Erythroblast (primary cell): Measurements from ENCODE around the gene MKLN1.
"Not testable (repeated sequence)": the region's sequence is repeated elsewhere in the genome, so short reads cannot be mapped to it uniquely, and the experiment has no call there.

ENCODE experiments used
- DNase-seq, 2 experiments: peaks; one replicate each; lab custom pipeline; 2025; lab: John Stamatoyannopoulos, UW
- GATA1 ChIP-seq: IDR thresholded peaks from 2 replicates; pipeline ENCODE4 v1.6.1; 2011; ENCODE audit warnings: low read depth, mild to moderate bottlenecking, control low read depth, low read length, moderate library complexity
- POLR2A ChIP-seq: IDR thresholded peaks from 2 replicates; pipeline ENCODE4 v1.6.1; 2011; ENCODE audit warnings: mild to moderate bottlenecking, low read length

MKLN1 gene

DNA sequence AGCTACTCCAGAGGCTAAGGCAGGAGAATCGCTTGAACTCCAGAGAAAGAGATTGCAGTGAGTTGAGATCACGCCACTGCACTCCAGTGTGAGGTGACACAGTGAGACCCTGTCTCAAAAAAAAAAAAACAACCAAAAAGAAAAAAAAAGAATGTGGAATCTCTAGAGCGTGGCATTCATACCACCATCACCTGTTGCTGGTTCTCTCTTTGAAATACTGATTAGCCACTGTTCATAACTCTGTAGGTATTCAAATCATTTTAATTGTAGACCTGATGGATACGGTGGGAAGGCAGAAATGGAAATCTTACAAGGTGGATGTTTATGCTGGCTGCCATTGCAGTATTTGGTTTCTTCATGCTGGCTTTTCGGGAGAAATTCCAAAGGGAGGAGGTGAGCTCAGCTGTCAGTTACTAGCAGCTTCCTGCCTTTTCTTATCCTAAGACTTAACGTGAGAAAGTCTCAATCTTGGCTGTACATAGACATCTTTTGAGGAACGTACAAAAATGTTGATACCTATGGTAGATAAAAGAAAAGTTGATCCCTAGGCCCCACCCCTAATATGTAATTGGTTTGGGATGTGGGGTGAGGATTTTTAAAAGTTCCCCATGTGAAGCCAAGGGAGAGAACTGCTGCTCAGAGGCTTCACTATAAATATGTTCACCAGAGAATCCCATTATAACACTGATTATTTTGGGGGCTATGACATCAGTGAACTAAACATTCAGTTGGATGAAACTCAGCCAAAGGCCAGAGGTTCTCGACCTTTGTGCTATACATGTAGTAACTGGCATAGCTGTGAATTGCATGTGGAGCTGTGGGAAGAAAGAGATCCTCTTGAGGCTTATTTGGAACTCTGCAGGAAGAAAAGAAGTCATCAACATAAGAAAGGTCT lies 26.9 kb upstream of the MKLN1 start:
- no peak for DNase-seq

GRCh38 chr7:131302446-131302845 lies 25.2 kb upstream of the MKLN1 start:
- TF ChIP-seq GATA1, result no peak
- TF ChIP-seq POLR2A, result no peak
- no peak for DNase-seq

More for the DNA sequence above, 26.9 kb upstream of the MKLN1 start:
- no peak for TF ChIP-seq POLR2A
- no peak for TF ChIP-seq GATA1

GRCh38 chr7:131302876-131303707 lies 24.6 kb upstream of the MKLN1 start:
- no peak for DNase-seq
- TF ChIP-seq GATA1, result no peak
- TF ChIP-seq POLR2A, result no peak

- no peak for TF ChIP-seq GATA1
- no peak for TF ChIP-seq POLR2A
- no peak for DNase-seq
These were observed 22.5 kb upstream of the MKLN1 start for GRCh38 chr7:131305152-131305551.

DNA sequence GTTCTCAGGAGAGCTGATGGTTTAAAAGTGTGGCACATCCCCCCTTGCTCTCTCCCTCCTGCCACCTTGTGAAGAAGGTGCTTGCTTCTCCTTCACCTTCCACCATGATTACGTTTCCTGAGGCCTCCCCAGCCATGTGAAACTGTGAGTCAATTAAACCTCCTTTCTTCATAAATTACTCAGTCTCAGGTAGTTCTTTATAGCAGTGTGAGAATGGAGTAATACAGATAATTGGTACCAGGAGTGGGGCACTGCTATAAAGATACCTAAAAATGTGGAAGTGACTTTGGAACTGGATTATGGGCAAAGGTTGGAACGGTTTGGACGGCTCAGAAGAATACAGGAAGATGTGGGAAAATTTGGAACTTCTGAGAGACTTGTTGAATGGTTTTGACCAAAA lies 21.6 kb upstream of the MKLN1 start:
- DNase-seq, result not testable (repeated sequence)

DNA sequence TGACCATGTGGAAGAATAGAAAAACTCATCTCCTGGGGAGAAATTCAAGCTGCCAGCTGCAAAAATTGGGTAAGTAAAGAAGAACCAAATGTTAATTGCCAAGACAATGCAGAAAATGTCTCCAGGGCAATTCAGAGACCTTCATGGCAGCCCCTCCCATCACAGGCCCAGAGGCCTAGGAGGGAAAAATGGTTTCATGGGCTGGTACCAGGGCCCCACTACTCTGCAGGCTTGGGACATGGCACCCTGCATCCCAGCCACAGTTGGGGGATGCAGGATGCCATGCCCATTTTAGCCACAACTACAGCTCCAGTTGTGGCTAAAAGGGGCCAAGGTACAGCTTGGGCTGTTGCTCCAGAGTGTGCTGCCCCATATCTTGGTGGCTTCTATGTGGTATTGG lies 20.9 kb upstream of the MKLN1 start:
- TF ChIP-seq GATA1, result no peak
- no peak for TF ChIP-seq POLR2A
- no peak for DNase-seq

DNA sequence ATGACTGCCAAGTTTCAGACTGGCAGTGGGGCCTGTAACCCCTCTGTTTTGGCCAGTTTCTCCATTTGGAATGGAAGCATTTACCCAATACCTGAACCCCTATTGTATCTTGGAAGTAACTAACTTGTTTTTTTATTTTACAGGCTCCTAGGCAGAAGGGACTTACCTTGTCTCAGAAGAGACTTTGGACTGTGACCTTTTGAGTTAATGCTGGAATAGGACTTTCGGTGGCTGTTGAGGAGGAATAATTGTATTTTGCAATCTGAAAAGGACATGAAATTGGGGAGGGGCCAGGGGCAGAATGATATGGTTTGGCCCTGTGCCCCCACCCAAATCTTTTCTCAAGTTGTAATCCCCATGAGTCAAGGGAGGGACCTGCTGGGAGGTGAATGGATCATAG lies 20.0 kb upstream of the MKLN1 start:
- DNase-seq, result no peak
- TF ChIP-seq GATA1, result no peak
- no peak for TF ChIP-seq POLR2A

DNA sequence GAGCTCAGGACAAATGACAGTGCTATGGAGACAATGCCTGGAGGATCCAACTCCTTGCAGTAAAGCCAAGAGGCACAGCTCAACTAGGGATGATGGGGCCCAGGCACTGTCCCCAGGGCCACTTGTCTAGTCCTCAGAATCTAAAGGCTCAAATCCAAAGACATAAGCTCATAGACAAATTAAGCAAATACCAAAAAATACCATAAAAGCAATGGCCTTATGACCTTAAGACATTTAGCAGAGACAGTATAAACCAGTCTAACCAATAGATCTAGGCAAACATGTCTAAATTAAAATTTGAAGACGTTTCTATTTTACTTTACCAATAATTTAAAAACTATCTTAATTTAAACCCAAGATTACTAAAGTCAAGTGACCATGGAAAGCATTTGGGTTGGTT lies 14.8 kb upstream of the MKLN1 start:
- DNase-seq, result no peak
- TF ChIP-seq GATA1 (no peak), POLR2A (no peak)

GRCh38 chr7:131320603-131321002 lies 7.1 kb upstream of the MKLN1 start:
- no peak for TF ChIP-seq GATA1
- TF ChIP-seq POLR2A, result no peak
- no peak for DNase-seq

- no peak for TF ChIP-seq POLR2A
- no peak for DNase-seq
These were observed 6.0 kb upstream of the MKLN1 start for GRCh38 chr7:131321656-131322055.

DNA sequence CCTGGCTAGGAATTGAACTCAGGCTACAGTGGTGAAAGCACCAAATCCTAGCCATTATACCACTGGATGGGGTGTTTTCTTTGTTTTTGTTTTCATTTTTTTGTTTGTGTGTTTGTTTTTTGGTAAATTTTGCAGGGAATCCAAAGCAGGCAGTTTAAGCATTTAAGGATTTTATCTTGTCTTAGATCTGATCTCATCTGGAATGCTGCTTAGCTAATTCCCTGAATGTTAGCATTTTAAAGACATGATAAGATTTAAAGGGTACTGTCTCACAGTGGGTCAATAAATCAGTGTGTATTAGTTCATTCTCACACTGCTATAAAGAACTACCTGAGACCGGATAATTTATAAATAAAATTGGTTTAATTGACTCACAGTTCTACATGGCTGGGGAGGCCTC lies 5.6 kb upstream of the MKLN1 start:
- TF ChIP-seq POLR2A (no peak), GATA1 (no peak)
- DNase-seq, result no peak

- no peak for DNase-seq
- no peak for TF ChIP-seq GATA1
- TF ChIP-seq POLR2A, result no peak
These were observed 4.8 kb upstream of the MKLN1 start for GRCh38 chr7:131322861-131323260.

- peak; percentile 23 to 66 for DNase-seq
- no peak for TF ChIP-seq POLR2A
- TF ChIP-seq GATA1, result no peak
These were observed 2.4 kb upstream of the MKLN1 start for GRCh38 chr7:131325179-131325840.

DNA sequence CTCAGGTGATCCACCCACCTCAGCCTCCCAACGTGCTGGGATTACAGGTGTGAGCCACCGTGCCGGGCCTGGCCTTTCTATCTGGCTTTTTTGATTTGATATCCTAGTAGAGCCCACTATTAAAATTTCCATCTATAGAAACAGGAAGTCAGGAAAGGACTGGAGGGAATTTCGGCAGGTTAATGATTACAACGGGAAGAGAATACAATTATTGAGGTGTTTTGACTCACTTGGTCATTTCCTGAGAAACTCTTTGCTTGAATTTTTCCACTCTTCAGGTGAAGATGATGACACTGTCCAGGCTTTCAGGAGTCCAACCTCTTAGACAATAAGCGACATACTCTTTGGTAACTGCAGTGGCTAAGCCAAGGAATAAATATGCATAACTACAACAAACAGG lies 1.1 kb upstream of the MKLN1 start:
- no peak for DNase-seq
- TF ChIP-seq POLR2A (no peak), GATA1 (no peak)

- no peak for TF ChIP-seq GATA1
- no peak for TF ChIP-seq POLR2A
- no peak for DNase-seq
These were observed 539 bp upstream of the MKLN1 start for GRCh38 chr7:131327049-131327625.
